HL-60 (cell line): ENCODE data around the gene CD1C.

Experiments
- POLR2AphosphoS5 ChIP-seq: IDR thresholded peaks from 2 replicates; pipeline ENCODE4 v1.6.1; 2012; ENCODE audit warnings: low read depth
- TF ChIP-seq, protein P1 (sequence below): IDR thresholded peaks from one replicate; pipeline ENCODE4 v1.5.1; 2011; ENCODE audit warnings: low read length, control low read depth, inconsistent platforms; ENCODE audit not compliant: insufficient read depth

DNA sequence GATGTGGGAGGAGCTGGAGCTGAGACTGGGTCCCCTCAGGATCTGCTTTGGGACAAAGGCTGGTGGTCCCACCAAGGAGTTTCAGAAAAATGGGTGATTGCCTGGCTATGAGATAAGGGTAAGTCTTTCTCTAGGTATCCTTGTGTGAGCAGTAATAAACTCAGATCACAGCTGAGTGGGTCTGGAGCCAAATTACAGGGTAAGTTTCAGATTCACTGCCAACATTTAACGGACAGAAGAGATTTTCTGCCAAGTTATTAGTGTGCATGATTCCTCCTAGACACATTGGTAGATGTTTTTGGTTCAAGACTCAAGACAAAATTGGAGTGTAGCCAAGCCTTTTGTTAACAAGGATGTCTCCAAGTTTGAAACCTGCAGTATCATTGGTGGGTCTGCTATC, 34.1 kb downstream of the CD1C start:
- TF ChIP-seq, protein P1, sequence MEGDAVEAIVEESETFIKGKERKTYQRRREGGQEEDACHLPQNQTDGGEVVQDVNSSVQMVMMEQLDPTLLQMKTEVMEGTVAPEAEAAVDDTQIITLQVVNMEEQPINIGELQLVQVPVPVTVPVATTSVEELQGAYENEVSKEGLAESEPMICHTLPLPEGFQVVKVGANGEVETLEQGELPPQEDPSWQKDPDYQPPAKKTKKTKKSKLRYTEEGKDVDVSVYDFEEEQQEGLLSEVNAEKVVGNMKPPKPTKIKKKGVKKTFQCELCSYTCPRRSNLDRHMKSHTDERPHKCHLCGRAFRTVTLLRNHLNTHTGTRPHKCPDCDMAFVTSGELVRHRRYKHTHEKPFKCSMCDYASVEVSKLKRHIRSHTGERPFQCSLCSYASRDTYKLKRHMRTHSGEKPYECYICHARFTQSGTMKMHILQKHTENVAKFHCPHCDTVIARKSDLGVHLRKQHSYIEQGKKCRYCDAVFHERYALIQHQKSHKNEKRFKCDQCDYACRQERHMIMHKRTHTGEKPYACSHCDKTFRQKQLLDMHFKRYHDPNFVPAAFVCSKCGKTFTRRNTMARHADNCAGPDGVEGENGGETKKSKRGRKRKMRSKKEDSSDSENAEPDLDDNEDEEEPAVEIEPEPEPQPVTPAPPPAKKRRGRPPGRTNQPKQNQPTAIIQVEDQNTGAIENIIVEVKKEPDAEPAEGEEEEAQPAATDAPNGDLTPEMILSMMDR, result no peak
- TF ChIP-seq POLR2AphosphoS5, result no peak
